ENCODE data around the gene HAGH.

DNA sequence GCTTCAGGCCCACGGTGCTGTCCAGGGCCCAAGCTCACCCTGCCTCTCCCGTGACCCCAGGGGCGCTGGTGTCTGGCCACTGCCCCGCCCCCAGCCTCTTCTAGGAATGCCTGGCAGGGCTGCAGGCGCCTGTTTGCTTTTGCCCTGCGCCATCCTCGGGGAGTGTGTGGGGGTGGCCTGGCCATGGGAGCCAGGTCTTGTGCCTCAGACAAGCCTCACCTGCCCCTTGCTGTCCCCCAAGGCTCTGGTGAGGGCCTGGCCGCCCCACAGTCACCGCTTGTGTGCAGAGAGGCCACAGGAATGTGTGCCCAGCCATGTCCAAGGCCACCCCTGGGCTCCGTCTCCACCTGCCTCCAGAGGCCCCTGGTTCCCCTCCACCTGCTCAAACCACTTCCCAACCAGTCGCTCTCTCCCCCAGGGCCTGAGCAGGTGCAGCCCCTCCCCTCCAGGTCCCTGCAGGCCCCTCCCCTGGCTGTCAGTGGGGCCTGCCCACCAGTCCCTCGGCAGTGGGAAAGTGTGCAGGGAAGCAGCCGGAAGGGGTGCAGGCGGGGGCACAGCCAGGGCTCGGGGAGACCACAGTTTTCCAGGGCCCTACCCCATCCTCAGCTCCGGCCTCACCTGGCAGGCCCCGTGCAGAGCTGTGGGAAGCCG, 32.3 kb downstream of the HAGH start:
- TF ChIP-seq, protein P1, sequence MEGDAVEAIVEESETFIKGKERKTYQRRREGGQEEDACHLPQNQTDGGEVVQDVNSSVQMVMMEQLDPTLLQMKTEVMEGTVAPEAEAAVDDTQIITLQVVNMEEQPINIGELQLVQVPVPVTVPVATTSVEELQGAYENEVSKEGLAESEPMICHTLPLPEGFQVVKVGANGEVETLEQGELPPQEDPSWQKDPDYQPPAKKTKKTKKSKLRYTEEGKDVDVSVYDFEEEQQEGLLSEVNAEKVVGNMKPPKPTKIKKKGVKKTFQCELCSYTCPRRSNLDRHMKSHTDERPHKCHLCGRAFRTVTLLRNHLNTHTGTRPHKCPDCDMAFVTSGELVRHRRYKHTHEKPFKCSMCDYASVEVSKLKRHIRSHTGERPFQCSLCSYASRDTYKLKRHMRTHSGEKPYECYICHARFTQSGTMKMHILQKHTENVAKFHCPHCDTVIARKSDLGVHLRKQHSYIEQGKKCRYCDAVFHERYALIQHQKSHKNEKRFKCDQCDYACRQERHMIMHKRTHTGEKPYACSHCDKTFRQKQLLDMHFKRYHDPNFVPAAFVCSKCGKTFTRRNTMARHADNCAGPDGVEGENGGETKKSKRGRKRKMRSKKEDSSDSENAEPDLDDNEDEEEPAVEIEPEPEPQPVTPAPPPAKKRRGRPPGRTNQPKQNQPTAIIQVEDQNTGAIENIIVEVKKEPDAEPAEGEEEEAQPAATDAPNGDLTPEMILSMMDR (IDR thresholded peaks at IDR 0.05; ENCODE audit: insufficient read depth, low read length) = no peak
- no peak for TF ChIP-seq POLR2AphosphoS5 (IDR thresholded peaks at IDR 0.05; ENCODE audit: low read depth)
- TF ChIP-seq REST (IDR thresholded peaks at IDR 0.05; ENCODE audit: insufficient replicate concordance, low read depth) = no peak
- TF ChIP-seq SPI1 (IDR thresholded peaks at IDR 0.05; ENCODE audit: borderline replicate concordance, low read depth) = no peak

Measured in HL-60 (cell line).